NCI-H187 (cell line): ENCODE data around the gene P2RY14.
"Not testable (repeated sequence)": the region's sequence is repeated elsewhere in the genome, so short reads cannot be mapped to it uniquely, and the experiment has no call there.

ENCODE experiments used
- DNase-seq, 2 experiments: peaks; one replicate each; lab custom pipeline; 2025; lab: John Stamatoyannopoulos, UW

Gene P2RY14

GRCh38 chr3:151182349-151183079 lies 95.8 kb downstream of the P2RY14 start:
- DNase-seq, result no peak

- no peak for DNase-seq
These were observed 100.0 kb downstream of the P2RY14 start for GRCh38 chr3:151178208-151178845.

GRCh38 chr3:151175952-151176351 lies 102.4 kb downstream of the P2RY14 start:
- no peak for DNase-seq

- DNase-seq, result no peak
These were observed 104.0 kb downstream of the P2RY14 start for GRCh38 chr3:151174351-151174750.

GRCh38 chr3:151171145-151171757 lies 107.1 kb downstream of the P2RY14 start:
- DNase-seq, result no peak

- not testable (repeated sequence) for DNase-seq
These were observed 108.2 kb downstream of the P2RY14 start for GRCh38 chr3:151169948-151170679.

- no peak for DNase-seq
These were observed 108.9 kb downstream of the P2RY14 start for GRCh38 chr3:151169262-151169947.

GRCh38 chr3:151168269-151169094 lies 109.9 kb downstream of the P2RY14 start:
- peak in 1 of 2 experiments; percentile 8 for DNase-seq

GRCh38 chr3:151166161-151166560 lies 112.2 kb downstream of the P2RY14 start:
- DNase-seq, result no peak

- no peak for DNase-seq
These were observed 113.1 kb downstream of the P2RY14 start for GRCh38 chr3:151165226-151165625.
